HUES48 (cell line): Measurements from ENCODE around the gene WARS2.
A peak's percentile ranks its signal among the peaks of the same experiment; 100 is the strongest.
"Not testable (repeated sequence)": the region's sequence is repeated elsewhere in the genome, so short reads cannot be mapped to it uniquely, and the experiment has no call there.

Experiments used
- H3K27ac ChIP-seq: one replicate; pipeline ENCODE4 v1.7.0; 2013; ENCODE audit warnings: low read depth, low read length, inconsistent platforms
- H3K27me3 ChIP-seq: 2 replicates; pipeline ENCODE4 v1.6.1; 2013; ENCODE audit warnings: mild to moderate bottlenecking, low read length; ENCODE audit not compliant: control insufficient read depth, insufficient read depth
- H3K36me3 ChIP-seq: 2 replicates; pipeline ENCODE4 v1.6.1; 2013; ENCODE audit warnings: low read length; ENCODE audit not compliant: control insufficient read depth, insufficient read depth
- H3K4me1 ChIP-seq: 2 replicates; pipeline ENCODE4 v1.6.1; 2013; ENCODE audit warnings: mild to moderate bottlenecking, low read length; ENCODE audit not compliant: control insufficient read depth, insufficient read depth
- H3K4me3 ChIP-seq: 2 replicates; pipeline ENCODE4 v1.5.1; 2013; ENCODE audit warnings: mild to moderate bottlenecking, low read depth, low read length
- H3K9ac ChIP-seq: 2 replicates; pipeline ENCODE4 v1.6.1; 2013; ENCODE audit warnings: mild to moderate bottlenecking, low read depth, low read length, moderate library complexity
- H3K9me3 ChIP-seq: 2 replicates; pipeline ENCODE4 v1.6.1; 2013; ENCODE audit warnings: low read length; ENCODE audit not compliant: control insufficient read depth, insufficient read depth

The WARS2 gene

GRCh38 chr1:119140177-119141019 is at the start of gene WARS2:
Gene WARS2 (minus strand): TSS chr1:119140653. CDS start chr1:119140644, 9 bp downstream.
- peak within 1 kb of the TSS; percentile 81 for H3K4me3 ChIP-seq
- no peaks in the 10 kb centered on the region for H3K36me3 ChIP-seq
- H3K4me1 ChIP-seq = peaks cover 15% of the 10 kb centered on the region
- H3K9me3 ChIP-seq = no peaks in the 10 kb centered on the region
- no peaks in the 10 kb centered on the region for H3K27me3 ChIP-seq
- peak within 1 kb of the TSS; percentile 97 for H3K27ac ChIP-seq
- H3K9ac ChIP-seq = peak within 1 kb of the TSS; percentile 97

- H3K27me3 ChIP-seq = no peaks in the 10 kb centered on the region
- H3K4me3 ChIP-seq = no peak overlapping the region
- no peaks in the 10 kb centered on the region for H3K9me3 ChIP-seq
- H3K27ac ChIP-seq = no peak overlapping the region
- no peaks in the 10 kb centered on the region for H3K36me3 ChIP-seq
- H3K9ac ChIP-seq = no peak overlapping the region
- H3K4me1 ChIP-seq = no peaks in the 10 kb centered on the region
Measured at GRCh38 chr1:119188926-119189325, 48.5 kb upstream of the WARS2 start.

DNA sequence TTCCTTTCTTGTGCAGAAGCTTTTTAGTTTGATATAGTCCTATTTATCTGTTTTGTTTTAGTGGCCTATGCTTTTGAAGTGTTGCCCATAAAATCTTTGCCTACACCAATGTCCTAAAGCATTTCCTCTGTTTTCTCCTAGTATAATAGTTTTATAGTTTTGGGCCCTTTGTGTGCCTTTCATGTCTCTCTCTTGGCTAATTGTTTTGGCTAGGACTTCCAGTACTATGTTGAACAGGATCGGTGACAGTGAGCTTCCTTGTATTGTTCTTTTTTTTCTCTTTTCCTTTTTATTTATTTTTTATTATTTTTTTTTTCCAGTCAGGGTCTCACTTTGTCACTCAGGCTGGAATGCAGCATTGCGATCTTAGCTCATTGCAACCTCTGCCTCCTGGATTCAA is 47.0 kb upstream of the WARS2 start:
- no peak overlapping the region for H3K9ac ChIP-seq
- no peaks in the 10 kb centered on the region for H3K36me3 ChIP-seq
- H3K9me3 ChIP-seq = no peaks in the 10 kb centered on the region
- no peaks in the 10 kb centered on the region for H3K4me1 ChIP-seq
- H3K27me3 ChIP-seq = no peaks in the 10 kb centered on the region
- no peak overlapping the region for H3K4me3 ChIP-seq
- no peak overlapping the region for H3K27ac ChIP-seq

DNA sequence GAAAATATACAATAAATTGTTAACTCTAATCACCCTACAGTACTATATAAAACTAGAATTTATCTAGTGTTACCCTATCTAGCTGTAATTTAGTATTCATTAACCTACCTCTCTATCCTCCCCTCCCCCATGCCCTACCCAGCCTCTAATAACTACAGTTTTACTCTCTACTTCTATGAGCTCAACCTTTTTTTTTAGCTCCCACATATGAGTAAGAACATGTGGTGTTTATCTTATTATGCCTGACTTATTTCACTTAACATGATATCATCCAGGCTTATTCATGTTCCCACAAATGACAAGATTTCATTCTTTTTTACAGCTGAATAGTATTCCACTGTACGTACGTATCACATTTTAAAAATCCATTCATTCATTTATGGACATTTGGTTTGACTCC is 46.0 kb upstream of the WARS2 start:
- Histone ChIP-seq H3K9ac (no peak overlapping the region), H3K9me3 (no peaks in the 10 kb centered on the region), H3K36me3 (no peaks in the 10 kb centered on the region), H3K4me1 (no peaks in the 10 kb centered on the region), H3K4me3 (no peak overlapping the region), H3K27me3 (no peaks in the 10 kb centered on the region), H3K27ac (no peak overlapping the region)

- no peaks in the 10 kb centered on the region for H3K36me3 ChIP-seq
- H3K27ac ChIP-seq = no peak overlapping the region
- H3K4me3 ChIP-seq = no peak overlapping the region
- H3K9me3 ChIP-seq = no peaks in the 10 kb centered on the region
- H3K27me3 ChIP-seq = no peaks in the 10 kb centered on the region
- H3K4me1 ChIP-seq = no peaks in the 10 kb centered on the region
- H3K9ac ChIP-seq = no peak overlapping the region
Measured at GRCh38 chr1:119184972-119185371, 44.5 kb upstream of the WARS2 start.

- H3K27ac ChIP-seq = no peak overlapping the region
- peaks cover 7% of the 10 kb centered on the region for H3K9me3 ChIP-seq
- no peaks in the 10 kb centered on the region for H3K4me1 ChIP-seq
Measured at GRCh38 chr1:119181218-119181617, 40.8 kb upstream of the WARS2 start.

GRCh38 chr1:119179051-119179450 is 38.6 kb upstream of the WARS2 start:
- Histone ChIP-seq H3K36me3 (no peaks in the 10 kb centered on the region), H3K4me1 (no peaks in the 10 kb centered on the region), H3K4me3 (no peak overlapping the region), H3K9me3 (peaks cover 7% of the 10 kb centered on the region), H3K27ac (no peak overlapping the region), H3K27me3 (no peaks in the 10 kb centered on the region), H3K9ac (no peak overlapping the region)

More at GRCh38 chr1:119181218-119181617, 40.8 kb upstream of the WARS2 start:
- H3K9ac ChIP-seq = no peak overlapping the region
- H3K36me3 ChIP-seq = no peaks in the 10 kb centered on the region
- H3K27me3 ChIP-seq = no peaks in the 10 kb centered on the region
- no peak overlapping the region for H3K4me3 ChIP-seq

GRCh38 chr1:119172927-119173326 is 32.5 kb upstream of the WARS2 start:
- not testable (repeated sequence) for H3K9me3 ChIP-seq, H3K4me1 ChIP-seq, H3K9ac ChIP-seq

DNA sequence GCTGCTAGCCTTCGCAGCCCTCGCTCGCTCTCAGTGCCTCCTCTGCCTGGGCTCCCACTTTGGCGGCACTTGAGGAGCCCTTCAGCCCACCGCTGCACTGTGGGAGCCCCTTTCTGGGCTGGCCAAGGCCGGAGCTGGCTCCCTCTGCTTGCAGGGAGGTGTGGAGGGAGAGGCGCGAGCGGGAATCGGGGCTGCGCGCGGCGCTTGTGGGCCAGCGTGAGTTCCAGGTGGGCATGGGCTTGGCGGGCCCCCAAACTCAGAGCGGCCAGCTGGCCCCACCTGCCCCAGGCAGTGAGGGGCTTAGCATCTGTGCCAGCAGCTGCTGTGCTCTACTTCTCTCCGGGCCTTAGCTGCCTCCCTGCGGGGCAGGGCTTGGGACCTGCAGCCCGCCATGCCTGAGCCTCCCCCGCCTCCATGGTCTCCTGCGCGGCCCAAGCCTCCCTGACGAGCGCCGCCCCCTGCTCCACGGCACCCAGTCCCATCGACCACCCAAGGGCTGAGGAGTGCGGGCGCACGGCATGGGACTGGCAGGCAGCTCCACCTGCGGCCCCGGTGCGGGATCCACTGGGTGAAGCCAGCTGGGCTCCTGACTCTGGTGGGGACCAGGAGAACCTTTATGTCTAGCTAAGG is 31.0 kb upstream of the WARS2 start:
- H3K27me3 ChIP-seq, H3K36me3 ChIP-seq, H3K4me3 ChIP-seq, H3K9me3 ChIP-seq, H3K4me1 ChIP-seq, H3K27ac ChIP-seq, H3K9ac ChIP-seq: not testable (repeated sequence)

More at GRCh38 chr1:119172927-119173326, 32.5 kb upstream of the WARS2 start:
- H3K27ac ChIP-seq, H3K36me3 ChIP-seq, H3K27me3 ChIP-seq, H3K4me3 ChIP-seq: not testable (repeated sequence)

DNA sequence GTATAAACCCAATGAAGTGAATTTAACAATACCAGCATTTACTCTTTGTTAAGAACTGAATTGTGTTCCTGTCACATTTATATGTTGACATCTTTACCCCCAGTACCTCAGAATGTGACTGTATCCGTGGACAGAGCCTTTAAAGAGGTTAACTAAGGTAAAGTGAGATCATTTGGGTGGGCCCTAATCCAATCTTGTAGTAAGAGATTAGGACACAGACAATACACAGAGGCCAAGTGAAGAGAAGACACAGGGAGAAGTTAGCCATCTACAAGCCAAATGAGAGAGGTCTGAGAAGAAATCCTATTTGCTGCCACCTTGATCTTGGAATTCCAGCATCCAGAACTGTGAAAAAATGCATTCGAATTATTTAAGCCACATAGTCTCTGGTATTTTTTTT is 22.9 kb upstream of the WARS2 start:
- H3K9ac ChIP-seq = no peak overlapping the region
- H3K27me3 ChIP-seq = no peaks in the 10 kb centered on the region
- no peaks in the 10 kb centered on the region for H3K4me1 ChIP-seq
- H3K27ac ChIP-seq = no peak overlapping the region
- H3K4me3 ChIP-seq = no peak overlapping the region
- no peaks in the 10 kb centered on the region for H3K9me3 ChIP-seq
- H3K36me3 ChIP-seq = peaks cover 8% of the 10 kb centered on the region; the same call in 1 of the 2 replicates

- Histone ChIP-seq H3K27me3 (no peaks in the 10 kb centered on the region), H3K36me3 (peaks cover 15% of the 10 kb centered on the region), H3K9ac (no peak overlapping the region), H3K9me3 (peaks cover 10% of the 10 kb centered on the region), H3K27ac (no peak overlapping the region), H3K4me1 (no peaks in the 10 kb centered on the region), H3K4me3 (no peak overlapping the region)
Measured at GRCh38 chr1:119160866-119161265, 20.4 kb upstream of the WARS2 start.
